Stimulated activated CD8-positive, alpha-beta memory T cell treated with anti-CD3 and anti-CD28 coated beads, Interleukin-4, amount 100 ng/mL, for 48 hours (primary cell): ENCODE results near the gene HOXC4.
"Not testable (repeated sequence)": the region's sequence is repeated elsewhere in the genome, so short reads cannot be mapped to it uniquely, and the experiment has no call there.

Experiments used
- DNase-seq: peaks from one replicate; pipeline ENCODE4 v3.0.0-alpha.2; 2020

HOXC4 gene

DNA sequence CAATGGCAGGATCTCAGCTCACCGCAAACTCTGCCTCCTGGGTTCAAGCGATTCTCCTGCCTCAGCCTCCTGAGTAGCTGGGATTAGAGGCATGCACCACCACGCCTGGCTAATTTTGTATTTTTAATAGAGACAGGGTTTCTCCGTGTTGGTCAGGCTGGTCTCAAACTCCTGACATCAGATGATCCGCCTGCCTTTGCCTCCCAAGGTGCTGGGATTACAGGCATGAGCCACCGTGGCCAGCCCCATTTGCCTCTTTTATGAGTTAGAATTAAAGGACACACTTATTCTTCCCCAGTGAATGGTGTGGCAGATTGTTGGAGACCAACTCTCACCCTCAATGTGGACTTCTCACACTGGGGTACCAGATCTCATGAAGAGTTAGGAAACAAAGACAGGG lies 11.6 kb upstream of the HOXC4 start:
- DNase-seq, result not testable (repeated sequence)

DNA sequence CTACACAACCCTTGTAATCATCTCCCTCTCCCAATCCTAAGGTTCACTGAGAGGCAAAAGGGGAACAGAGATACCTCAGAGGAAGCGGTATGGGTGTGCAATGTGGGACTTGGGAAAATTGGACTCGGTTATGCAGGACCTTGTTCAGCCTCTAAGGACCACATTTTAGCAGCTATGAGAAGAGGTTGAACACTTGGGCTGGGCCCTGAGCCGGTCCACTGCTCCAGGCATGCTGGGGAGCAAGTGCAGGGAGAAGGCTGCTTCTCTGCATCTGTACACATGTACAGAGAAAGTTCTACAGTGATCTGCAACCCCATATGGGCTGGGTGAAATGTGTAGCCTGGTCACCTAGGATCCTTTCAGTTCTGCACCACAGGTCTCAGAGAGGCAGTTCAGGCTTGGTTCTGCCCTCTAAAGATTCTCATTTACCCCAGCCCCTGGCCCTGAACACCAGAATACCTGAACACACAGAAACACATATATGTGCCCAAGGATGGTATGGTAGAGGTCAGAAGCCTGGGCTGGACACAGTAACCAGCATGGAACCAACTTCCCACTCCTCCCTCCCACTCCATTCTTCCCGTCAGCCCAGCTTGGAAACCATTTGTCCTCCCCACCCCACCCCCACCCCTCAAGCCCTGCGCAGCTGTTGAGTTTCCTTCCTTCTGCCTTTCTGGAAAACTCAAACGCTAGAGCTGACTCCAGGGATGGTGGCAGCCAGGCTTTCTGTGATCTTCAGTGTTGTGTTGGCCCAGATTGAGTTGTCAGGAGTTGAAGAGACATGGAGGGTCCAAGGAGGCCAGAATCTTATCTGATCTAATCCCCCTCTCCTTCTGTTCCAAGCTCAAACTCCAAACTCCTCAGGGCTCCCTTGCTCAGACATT lies 10.4 kb upstream of the HOXC4 start:
- no peak for DNase-seq

DNA sequence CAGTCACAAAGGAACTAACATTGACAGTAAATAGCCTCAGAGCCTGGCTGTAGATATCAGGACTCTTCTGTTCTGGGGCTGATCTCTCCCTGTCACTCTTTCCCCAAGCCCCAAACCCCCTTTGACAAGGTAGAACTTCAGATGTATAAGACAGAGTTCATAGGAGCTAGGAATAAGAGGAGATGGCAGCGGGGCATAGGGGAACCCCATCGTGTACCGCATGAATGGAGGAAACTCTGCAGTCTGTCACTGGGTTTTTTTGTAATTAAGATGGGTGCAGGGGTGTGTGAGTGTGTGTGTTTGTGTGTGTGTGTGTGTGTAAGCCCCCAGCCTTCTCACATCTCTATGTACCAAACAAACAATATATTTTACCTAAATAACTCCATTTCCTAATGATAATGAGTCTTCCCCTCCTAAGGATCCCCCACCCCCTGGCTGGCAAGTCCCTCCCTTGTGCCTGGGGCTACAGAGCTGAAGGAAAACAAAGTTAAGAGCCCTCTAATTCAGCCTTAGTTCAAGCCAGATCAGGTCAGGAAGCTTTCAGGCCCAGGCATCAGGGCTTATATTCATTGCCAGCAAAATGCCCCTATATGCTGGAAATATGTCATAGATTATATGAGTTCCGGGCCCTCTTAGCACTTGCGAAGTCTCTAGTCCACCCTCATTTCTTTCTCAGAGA lies 9.1 kb upstream of the HOXC4 start:
- no peak for DNase-seq

DNA sequence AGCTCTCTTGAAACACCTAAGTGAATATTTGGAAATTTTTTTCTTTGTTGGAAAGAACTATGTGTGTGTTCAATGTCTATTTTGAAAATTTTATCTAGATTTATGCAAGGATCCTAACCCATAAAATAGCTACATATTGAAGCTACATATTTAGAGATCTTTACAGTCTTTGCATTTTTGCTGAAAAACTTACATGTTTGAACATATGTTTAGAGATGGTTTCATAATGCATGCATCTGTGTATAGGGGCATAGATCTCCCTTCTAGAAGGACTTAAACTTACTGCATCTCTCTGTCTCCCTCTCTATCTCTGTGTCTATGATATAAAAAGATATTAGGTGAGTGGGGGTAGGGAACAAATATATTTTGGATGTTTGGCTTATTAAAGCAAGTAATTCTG lies 8.2 kb upstream of the HOXC4 start:
- no peak for DNase-seq

DNA sequence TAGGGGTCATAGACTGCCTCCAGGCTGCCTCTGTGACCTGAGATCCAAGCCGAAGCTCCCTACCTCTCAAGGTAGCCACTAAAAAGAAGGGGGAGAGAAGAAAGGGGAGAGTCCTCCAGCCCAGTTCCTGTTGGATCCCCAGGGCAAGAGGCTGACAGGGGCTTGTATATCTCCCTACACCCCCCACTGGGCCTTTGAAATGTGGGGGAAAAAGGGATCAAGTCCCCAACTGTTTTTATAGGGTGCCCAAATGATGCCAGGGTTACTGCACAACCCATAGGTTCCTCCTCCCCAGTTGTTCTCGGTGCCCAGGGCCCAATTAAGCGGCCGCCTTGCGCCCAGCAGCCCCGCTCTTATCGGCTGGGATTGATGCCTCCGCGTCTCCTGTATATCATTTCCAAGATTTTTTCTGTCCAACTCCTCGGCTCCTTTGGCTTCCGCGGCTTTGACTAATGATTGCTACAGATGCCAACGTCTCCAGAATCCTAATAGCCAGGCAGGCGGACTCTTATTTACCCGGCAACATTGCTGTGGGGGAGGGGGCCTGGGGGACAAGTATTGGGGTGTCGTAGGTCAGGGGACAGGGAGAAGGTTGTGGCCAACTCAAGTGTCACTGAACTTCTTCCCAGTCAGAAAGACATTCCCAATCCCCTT lies 7.6 kb upstream of the HOXC4 start:
- DNase-seq, result no peak

DNA sequence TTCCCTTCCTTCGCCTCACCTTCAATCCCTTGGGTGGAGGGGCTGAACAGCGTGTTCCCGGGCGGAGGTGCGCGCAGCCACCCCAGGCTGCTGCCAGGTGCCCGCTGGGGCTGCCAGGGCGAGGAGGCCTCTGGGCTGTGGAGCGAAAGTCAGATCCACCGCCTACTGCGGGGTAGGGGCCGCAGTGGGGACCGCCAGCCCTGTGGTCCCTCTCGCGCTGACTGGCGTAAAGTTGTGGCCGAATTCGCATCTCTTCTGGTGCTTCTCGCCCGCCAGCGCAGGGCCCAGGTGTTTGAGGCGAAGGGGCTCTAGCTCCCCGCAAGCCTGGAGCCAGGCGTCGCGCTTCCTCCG lies 6.9 kb upstream of the HOXC4 start:
- no peak for DNase-seq

DNA sequence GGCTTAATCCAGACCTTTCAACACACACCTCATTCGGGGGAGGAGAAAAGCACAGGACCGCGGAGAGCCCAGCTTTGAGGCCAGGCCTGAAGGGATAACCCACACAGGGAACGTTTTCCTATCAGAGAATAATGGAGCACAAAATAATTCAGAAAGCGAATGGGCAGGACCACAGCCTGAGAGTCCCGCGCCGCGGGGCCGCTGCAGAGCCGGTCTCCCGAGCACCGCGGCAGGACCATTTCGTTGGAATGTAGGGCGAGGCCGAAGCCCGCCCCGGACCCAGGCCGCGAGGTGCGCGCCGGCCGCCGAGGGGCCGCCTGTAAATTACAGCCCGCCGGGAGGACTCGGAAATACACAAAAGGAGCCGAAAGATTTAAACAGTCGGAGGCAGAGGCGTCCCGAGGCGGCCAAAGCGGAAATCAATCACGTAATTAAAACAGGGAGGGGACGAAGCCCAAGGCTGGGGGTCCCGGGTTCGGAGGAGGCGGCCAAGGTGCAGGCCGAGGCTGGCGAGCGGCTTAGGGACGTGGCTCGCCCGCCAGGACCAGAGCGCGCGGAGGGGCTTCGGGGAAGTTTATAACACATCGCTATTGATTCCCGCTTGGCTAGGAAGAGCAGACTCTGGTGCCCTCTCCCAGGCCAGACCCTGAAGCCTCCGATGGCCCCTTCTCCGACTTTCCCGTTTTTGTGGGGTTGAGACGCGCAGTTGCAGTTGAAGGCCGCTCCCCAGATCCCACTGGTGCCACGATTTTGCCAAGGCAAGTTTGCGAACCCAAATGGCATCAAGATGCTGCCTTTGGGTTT lies 6.3 kb upstream of the HOXC4 start:
- DNase-seq, result no peak

DNA sequence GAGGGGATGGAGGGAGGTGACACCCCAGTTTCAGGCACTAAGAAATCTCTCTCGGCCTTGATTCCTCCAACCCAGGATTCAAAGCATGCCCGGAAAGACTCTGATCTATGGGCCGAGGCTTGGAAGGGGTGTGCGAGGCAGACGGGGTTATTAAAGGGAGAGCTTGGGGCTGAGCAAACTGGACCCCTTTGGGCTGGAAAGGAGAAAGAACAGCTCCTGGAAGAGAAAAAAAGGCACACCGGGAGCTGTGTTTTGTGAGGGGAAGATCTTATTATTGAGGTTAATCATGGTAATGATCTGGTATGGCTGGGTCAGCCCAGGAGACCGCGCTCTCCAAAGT lies 5.7 kb upstream of the HOXC4 start:
- no peak for DNase-seq

DNA sequence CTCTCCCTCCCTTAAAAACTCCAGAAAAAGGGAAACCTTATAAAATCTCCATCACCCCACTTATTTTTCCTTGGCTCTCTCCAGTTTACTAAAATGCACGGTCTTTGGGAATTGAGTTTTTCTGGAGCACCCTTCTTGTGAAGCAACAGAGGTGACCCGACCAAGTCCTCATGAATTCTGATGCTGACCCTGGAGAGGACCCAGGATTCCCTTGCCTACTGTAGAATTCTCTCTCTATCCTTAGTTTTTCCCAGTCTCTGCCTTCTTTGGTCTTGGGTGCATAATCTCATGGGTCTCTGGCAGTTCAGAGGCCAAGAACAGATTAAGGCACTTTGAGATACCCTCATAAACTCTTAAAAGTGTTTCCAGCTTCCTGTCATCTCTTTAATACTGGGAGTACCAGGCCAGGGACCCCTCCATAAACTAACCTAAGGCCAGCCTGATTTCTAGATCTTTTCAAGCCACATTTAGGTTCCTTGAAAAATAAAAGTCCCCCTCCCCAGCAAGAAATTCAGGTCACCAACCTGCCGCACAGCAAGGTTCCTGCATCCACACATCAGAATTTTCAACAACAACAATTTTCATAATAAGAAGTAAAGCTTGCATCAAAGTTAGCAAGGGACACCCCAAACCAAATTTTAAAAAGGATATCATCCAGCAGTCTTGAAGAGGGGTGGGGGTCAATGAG lies 5.1 kb upstream of the HOXC4 start:
- DNase-seq, result no peak

DNA sequence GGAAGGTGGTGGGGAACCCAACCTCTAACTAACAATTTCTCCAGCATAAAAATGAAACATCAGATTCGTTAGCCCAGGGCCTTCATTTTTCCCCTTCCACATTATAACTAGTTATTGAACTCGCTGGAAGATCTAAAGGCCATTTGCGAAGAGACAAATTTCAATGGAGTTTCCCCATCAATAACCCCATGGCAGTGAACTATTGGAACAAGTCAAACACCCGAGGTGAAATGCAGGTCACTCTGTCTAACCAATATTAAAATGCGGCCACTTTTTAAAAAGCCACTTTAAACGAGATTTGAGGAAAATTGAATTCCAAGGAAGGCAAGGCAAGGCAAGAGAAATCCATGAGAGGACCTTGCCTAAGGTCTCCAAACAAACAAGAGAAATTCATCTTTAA lies 4.5 kb upstream of the HOXC4 start:
- DNase-seq, result no peak

DNA sequence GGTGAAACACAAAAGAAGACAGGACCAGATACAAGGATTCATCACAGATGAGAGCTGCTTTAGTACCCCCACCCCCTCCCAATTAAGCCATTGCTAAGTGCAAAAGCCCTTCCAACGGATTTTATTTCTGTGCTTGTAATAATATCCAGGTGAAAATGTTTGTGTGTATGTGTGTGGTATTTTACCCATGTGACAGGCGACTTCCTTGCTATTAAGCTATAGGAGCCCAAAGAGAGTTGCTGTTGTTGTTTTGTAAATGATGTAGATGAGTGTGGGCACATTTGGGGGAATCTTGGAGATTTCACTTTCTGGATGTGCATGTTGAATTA lies 3.2 kb upstream of the HOXC4 start:
- no peak for DNase-seq

DNA sequence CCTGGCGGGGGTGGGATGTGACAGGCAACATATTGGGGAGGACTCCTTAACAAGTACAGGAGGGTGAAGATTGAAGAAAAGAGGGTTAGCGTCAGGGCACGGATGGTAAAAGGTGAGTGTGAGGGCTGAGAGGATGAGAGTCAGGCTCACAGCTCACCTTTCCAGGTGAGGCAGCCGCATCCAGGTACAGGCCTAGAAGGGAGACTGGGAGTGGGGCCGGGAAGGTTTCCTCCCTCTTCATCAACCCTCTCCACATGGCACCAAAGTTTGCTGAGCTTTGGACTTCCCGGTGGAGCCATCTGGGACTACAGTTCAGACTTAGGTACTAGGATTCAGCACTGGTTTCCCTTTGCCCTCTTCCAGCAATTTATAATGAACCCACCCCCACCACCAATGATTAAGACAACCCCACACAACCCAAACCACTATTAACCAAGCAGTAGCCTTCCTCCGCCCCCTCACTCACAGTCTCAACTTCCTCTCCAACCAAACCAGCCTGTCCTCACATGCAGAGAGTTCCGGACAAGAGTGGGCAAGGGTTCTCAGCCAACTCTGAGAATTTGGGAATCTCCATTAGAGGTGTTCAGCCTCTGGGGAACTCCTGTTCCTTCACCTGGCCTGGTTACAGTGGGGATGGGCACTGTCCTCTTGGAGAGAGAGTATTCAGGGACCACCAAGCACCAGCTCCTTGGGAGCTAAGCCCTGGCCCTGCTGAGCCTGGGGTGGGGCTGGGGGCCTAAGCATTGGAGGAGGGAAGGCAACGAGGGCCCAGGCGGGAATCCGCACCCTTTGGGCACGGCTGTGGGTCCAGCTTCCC lies 2.4 kb upstream of the HOXC4 start:
- DNase-seq, result no peak

DNA sequence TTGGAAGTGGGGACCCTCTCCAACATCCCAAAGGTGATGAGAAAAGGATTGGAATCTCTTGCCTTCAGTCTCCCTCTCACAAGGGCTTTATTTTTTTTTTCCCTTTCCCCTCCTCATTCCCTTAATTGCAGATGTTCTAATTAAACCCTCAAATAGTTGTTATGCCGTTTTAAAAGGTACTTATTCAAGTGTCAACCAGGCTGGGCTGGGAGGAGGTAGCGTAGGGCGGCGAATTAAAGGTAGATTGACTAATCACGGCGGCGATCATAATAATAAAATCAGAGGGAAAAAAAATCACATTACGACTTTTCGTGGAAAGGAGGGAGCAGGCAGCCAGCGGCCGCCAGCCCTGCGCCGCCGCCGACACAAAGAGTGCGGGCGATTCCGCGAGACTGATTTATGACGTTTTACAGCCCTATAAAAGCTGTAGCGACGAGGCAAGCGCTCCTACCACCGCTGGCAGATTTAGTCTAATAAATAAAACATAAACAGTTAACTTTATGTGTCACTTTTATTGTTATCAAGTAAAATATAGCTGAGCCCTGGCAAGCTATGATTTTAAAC lies 1.7 kb upstream of the HOXC4 start:
- DNase-seq, result no peak

DNA sequence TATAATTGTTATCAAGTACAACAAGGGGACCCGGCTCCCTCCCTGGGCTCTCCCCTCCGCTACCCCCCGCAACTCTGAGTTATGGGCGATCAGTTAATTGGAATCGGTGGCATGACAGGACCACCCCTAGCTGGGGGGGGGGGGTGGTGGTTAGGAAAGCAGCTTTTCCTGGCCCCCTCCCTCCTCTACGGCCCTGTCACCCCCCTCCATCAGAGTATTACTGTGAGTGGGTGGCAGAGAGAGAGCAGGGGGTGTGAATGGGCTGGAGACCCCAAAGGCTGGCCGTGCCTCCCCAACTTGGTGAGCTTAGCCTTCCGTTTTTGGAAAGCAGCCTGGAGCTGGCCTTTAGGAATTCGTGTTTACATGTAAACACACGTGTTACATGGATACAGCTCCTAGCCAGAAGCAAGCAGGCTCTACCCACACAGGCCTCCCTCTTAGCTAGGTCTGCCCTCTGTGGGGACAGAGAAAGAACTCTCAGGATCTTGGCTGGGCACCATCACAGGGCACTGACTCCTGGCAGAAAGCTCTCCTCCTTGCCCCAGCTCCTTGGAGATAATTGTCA lies 1.1 kb upstream of the HOXC4 start:
- DNase-seq, result no peak

DNA sequence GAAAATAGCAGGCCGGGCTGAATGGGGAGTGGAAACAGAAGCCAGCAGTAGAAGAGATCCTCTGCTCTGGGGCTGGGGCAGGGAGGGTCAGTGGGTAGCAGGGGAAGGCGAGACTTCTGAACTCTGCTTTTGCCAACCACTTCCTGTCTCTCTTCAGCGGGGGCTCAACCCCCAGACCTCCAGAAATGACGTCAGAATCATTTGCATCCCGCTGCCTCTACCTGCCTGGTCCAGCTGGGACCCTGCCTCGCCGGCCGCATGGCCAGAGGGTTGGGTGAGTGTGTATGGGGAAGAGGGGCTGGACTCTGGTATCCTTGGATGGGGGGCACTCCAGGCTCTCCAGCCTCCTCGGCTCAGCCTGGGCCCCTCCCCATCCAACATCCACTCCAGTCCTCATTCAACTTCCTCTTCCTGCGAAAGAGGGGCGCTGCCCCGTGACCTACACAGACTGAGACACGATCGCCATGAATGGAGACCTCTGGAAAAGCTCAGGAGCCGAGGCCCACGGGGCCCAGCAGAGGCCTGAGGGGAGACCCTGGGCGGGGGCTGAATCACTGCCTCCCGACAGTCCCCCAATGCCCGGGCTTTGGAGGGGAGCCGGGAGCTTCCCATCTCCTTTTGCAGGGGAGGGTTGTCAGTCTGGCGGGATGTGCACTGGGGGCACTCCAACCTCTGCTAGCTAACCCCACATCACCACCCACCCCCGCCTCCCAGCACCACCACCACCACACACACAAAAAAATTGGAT lies 458 bp upstream of the HOXC4 start:
- DNase-seq, result peak; percentile 42

DNA sequence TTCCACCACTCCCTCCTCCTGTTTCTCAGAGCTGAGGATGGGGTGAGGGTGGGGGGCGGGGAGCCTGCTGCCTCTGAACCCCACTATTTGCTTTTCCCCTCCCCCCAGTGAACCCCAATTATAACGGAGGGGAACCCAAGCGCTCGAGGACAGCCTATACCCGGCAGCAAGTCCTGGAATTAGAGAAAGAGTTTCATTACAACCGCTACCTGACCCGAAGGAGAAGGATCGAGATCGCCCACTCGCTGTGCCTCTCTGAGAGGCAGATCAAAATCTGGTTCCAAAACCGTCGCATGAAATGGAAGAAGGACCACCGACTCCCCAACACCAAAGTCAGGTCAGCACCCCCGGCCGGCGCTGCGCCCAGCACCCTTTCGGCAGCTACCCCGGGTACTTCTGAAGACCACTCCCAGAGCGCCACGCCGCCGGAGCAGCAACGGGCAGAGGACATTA lies 1.1 kb downstream of the HOXC4 start:
- DNase-seq, result no peak

DNA sequence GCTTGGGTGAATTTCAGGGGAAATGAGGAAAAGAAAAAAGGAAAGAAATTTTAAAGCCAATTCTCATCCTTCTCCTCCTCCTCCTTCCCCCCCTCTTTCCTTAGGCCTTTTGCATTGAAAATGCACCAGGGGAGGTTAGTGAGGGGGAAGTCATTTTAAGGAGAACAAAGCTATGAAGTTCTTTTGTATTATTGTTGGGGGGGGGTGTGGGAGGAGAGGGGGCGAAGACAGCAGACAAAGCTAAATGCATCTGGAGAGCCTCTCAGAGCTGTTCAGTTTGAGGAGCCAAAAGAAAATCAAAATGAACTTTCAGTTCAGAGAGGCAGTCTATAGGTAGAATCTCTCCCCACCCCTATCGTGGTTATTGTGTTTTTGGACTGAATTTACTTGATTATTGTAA lies 1.9 kb downstream of the HOXC4 start:
- no peak for DNase-seq

DNA sequence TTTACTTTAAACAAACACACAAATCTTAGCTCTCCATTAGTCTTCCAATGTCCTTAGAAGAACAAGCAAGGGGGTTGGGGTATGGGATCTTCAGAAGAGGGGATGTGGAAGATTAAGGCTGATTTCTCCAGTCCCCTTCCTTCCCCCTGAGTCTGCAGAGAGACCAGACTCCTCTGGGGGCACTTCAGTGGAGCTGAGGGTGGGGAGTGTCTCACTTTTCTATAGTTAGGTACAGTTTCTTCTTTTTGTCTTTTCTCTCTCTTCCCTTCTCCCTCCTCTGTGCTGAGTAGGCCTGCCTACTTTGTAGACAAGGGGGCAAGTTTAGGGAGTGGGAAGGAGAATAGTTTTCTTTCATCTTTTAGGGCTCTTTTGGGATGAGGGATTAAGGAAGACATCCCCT lies 2.5 kb downstream of the HOXC4 start:
- DNase-seq, result no peak

DNA sequence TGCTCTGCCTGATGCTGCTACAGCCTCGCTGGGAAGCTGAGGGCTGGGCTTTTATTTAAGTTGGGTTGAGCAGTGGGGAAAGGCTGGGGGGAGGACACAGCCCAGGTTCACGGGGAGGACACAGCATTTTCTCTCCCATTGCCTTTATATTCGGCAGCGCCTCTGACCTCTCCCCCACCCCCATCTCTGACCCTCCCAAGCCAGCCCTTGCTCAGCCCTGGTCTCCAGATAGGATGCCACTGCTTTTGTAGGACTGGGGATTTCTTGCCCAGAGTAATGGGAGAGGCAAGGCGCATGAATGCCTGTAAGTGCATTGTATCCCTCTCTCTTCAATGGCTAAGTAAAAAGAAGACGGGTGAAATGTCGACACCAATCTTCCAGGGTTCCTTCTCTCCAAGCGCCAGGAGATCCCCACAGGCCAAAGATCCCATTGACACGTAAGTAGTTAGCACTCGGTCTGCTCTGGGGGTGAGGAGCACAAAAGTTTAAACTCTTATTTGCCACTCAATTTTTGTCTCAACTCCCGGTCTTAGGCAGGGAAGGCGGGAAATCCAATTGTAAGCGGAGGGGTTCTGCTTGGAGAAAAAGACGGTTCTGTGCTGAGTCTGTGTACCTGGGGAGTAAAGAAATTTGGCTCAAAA lies 4.6 kb downstream of the HOXC4 start:
- DNase-seq, result no peak

DNA sequence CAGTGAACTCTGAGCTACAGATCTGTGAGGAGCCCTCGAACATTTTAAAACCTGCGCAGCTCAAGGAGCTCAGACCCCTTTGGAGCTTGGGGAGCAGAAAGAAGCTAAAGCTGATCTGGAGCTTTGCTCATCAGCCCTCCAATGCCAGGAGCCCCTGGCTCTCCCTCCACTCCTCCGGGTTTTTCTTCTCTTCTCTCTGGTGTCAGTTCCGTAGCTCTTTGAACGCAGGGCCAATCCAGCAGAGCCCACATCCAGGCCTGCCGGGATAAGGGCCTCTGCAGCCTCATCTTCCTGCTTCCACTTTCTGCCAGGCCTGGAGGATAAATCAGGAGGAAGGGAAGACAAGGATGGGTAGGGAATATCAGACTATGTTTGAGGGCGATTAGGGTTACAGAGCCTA lies 6.0 kb downstream of the HOXC4 start:
- DNase-seq, result no peak
